WTC11 (cell line): ENCODE measurements around the gene GNPTG. TPM values are rescaled to one million over a fixed set of nuclear protein-coding genes. Genes with fewer than 3 reads are reported as not detected.

Experiments used
- ATAC-seq: fragments of 200-7000 bp; cut with Tn5 transposase; 2 replicates; pipeline ENCODE4 v1.10.0; 2021; ENCODE audit warnings: mild to moderate bottlenecking, moderate library complexity
- CTCF ChIA-PET: fragments of 300-600 bp; sonication (Branson Sonifier 250); formaldehyde crosslinking; loops from one replicate; lab custom pipeline; 2021; ENCODE audit warnings: antibody characterized with exemption; lab: Charles Lee
- POLR2A ChIA-PET: fragments of 350-600 bp; sonication (Branson Sonifier 250); formaldehyde crosslinking; loops from one replicate; lab custom pipeline; 2021; ENCODE audit warnings: antibody characterized with exemption; lab: Charles Lee
- DNase-seq: peaks from one replicate; pipeline ENCODE4 v3.0.0; 2021; ENCODE audit warnings: low spot score
- H3K27ac Mint-ChIP-seq: 2 replicates; pipeline ENCODE4 v1.8.0; 2021; ENCODE audit warnings: mixed read lengths
- H3K27me3 Mint-ChIP-seq: 2 replicates; pipeline ENCODE4 v1.8.0; 2021; ENCODE audit warnings: low read depth, mild to moderate bottlenecking, moderate library complexity, mixed read lengths
- H3K36me3 Mint-ChIP-seq: 2 replicates; pipeline ENCODE4 v1.8.0; 2021; ENCODE audit warnings: mixed read lengths
- H3K4me1 Mint-ChIP-seq: 2 replicates; pipeline ENCODE4 v1.8.0; 2022; ENCODE audit warnings: mixed read lengths
- H3K4me3 Mint-ChIP-seq: 2 replicates; pipeline ENCODE4 v1.8.0; 2021; ENCODE audit warnings: mild to moderate bottlenecking, moderate library complexity, mixed read lengths
- H3K9me3 Mint-ChIP-seq: 2 replicates; pipeline ENCODE4 v1.8.0; 2021; ENCODE audit warnings: mixed read lengths
- ATF1 ChIP-seq: sonication (generic); formaldehyde crosslinking; IDR thresholded peaks from 2 replicates; pipeline ENCODE4 v1.8.1; 2023; ENCODE audit warnings: mild to moderate bottlenecking, moderate library complexity, missing genetic modification reagents
- ATF6 ChIP-seq: sonication (generic); formaldehyde crosslinking; IDR thresholded peaks from 2 replicates; pipeline ENCODE4 v1.8.1; 2023; ENCODE audit warnings: mild to moderate bottlenecking, missing genetic modification reagents
- CBFB ChIP-seq: sonication (generic); formaldehyde crosslinking; IDR thresholded peaks from 2 replicates; pipeline ENCODE4 v1.8.1; 2022; ENCODE audit warnings: mild to moderate bottlenecking, low read depth, missing genetic modification reagents
- CREB1 ChIP-seq: sonication (generic); formaldehyde crosslinking; IDR thresholded peaks from 2 replicates; pipeline ENCODE4 v1.8.0; 2023; ENCODE audit warnings: mild to moderate bottlenecking, missing genetic modification reagents
- ESRRA ChIP-seq: sonication (generic); formaldehyde crosslinking; IDR thresholded peaks from 2 replicates; pipeline ENCODE4 v1.8.1; 2022; ENCODE audit warnings: mild to moderate bottlenecking, missing genetic modification reagents, borderline replicate concordance
- GRHL2 ChIP-seq: fragments of 250-450 bp; sonication (Bioruptor Pico); IDR thresholded peaks from 2 replicates; pipeline ENCODE4 v1.8.0; 2022; ENCODE audit warnings: mild to moderate bottlenecking, moderate library complexity; ENCODE audit not compliant: insufficient replicate concordance, severe bottlenecking
- HMGA2 ChIP-seq: fragments of 250-450 bp; sonication (Bioruptor Pico); IDR thresholded peaks from 2 replicates; pipeline ENCODE4 v1.4.0; 2021; ENCODE audit warnings: mild to moderate bottlenecking, moderate library complexity
- IRF1 ChIP-seq: sonication (generic); formaldehyde crosslinking; IDR thresholded peaks from 2 replicates; pipeline ENCODE4 v1.8.0; 2023; ENCODE audit warnings: missing genetic modification reagents
- JAZF1 ChIP-seq: fragments of 250-450 bp; sonication (Bioruptor Pico); IDR thresholded peaks from 2 replicates; pipeline ENCODE4 v1.9.0; 2021; ENCODE audit warnings: moderate library complexity, mild to moderate bottlenecking, inconsistent platforms
- JUN ChIP-seq: sonication (generic); formaldehyde crosslinking; IDR thresholded peaks from 2 replicates; pipeline ENCODE4 v1.8.0; 2023; ENCODE audit warnings: mild to moderate bottlenecking, missing genetic modification reagents
- MLX ChIP-seq: sonication (generic); formaldehyde crosslinking; IDR thresholded peaks from 2 replicates; pipeline ENCODE4 v1.8.1; 2023; ENCODE audit warnings: mild to moderate bottlenecking, missing genetic modification reagents, moderate library complexity
- MXD4 ChIP-seq: fragments of 250-450 bp; sonication (Bioruptor Pico); IDR thresholded peaks from 2 replicates; pipeline ENCODE4 v1.8.0; 2021; ENCODE audit warnings: mild to moderate bottlenecking, moderate library complexity, borderline replicate concordance
- MYBL2 ChIP-seq: sonication (generic); formaldehyde crosslinking; IDR thresholded peaks from 2 replicates; pipeline ENCODE4 v1.8.1; 2023; ENCODE audit warnings: mild to moderate bottlenecking, moderate library complexity, missing genetic modification reagents
- NR3C1 ChIP-seq: sonication (generic); formaldehyde crosslinking; conservative IDR thresholded peaks from 2 replicates; pipeline ENCODE4 v1.8.1; 2023; ENCODE audit warnings: low read depth, mild to moderate bottlenecking, missing genetic modification reagents
- PREB ChIP-seq: sonication (generic); formaldehyde crosslinking; IDR thresholded peaks from 2 replicates; pipeline ENCODE4 v1.8.1; 2022; ENCODE audit warnings: mild to moderate bottlenecking, missing genetic modification reagents, moderate library complexity, borderline replicate concordance
- RELA ChIP-seq: sonication (generic); formaldehyde crosslinking; IDR thresholded peaks from 2 replicates; pipeline ENCODE4 v1.8.1; 2022; ENCODE audit warnings: missing genetic modification reagents, mild to moderate bottlenecking, borderline replicate concordance
- SP1 ChIP-seq: sonication (generic); formaldehyde crosslinking; conservative IDR thresholded peaks from 2 replicates; pipeline ENCODE4 v1.8.1; 2022; ENCODE audit warnings: missing genetic modification reagents
- TEAD4 ChIP-seq: sonication (generic); formaldehyde crosslinking; IDR thresholded peaks from 2 replicates; pipeline ENCODE4 v1.8.0; 2022; ENCODE audit warnings: mild to moderate bottlenecking, missing genetic modification reagents
- USF1 ChIP-seq: sonication (generic); formaldehyde crosslinking; IDR thresholded peaks from 2 replicates; pipeline ENCODE4 v1.8.0; 2022; ENCODE audit warnings: mild to moderate bottlenecking, missing genetic modification reagents
- USF2 ChIP-seq: sonication (generic); formaldehyde crosslinking; IDR thresholded peaks from 2 replicates; pipeline ENCODE4 v1.8.1; 2023; ENCODE audit warnings: mild to moderate bottlenecking, missing genetic modification reagents, moderate library complexity
- ZBTB21 ChIP-seq: sonication (generic); formaldehyde crosslinking; IDR thresholded peaks from 2 replicates; pipeline ENCODE4 v1.8.1; 2023; ENCODE audit warnings: mild to moderate bottlenecking, missing genetic modification reagents, borderline replicate concordance
- ZNF138 ChIP-seq: sonication (generic); formaldehyde crosslinking; conservative IDR thresholded peaks from 2 replicates; pipeline ENCODE4 v1.8.1; 2022; ENCODE audit warnings: mild to moderate bottlenecking, moderate library complexity, missing genetic modification reagents
- ZNF219 ChIP-seq: sonication (generic); formaldehyde crosslinking; IDR thresholded peaks from 2 replicates; pipeline ENCODE4 v1.8.0; 2023; ENCODE audit warnings: missing genetic modification reagents, mild to moderate bottlenecking, borderline replicate concordance
- ZNF232 ChIP-seq: sonication (generic); formaldehyde crosslinking; IDR thresholded peaks from 2 replicates; pipeline ENCODE4 v1.8.0; 2022; ENCODE audit warnings: mild to moderate bottlenecking, missing genetic modification reagents
- ZNF263 ChIP-seq: sonication (generic); formaldehyde crosslinking; IDR thresholded peaks from 2 replicates; pipeline ENCODE4 v1.8.1; 2022; ENCODE audit warnings: low read depth, mild to moderate bottlenecking, moderate library complexity, missing genetic modification reagents
- ZNF317 ChIP-seq: sonication (generic); formaldehyde crosslinking; IDR thresholded peaks from 2 replicates; pipeline ENCODE4 v1.8.1; 2023; ENCODE audit warnings: low read depth, mild to moderate bottlenecking, moderate library complexity, missing genetic modification reagents, borderline replicate concordance
- total RNA-seq: library from RNA; stranded (reverse); gene quantifications from 3 replicates; pipeline ENCODE4 v1.2.3, GENCODE V29; 2021

Gene GNPTG
- total RNA-seq, 1 experiment from 2014 or later, result 35.9 TPM

GRCh38 chr16:1403733-1404132 lies 52.0 kb downstream of the GNPTG start:
- H3K27me3 Mint-ChIP-seq, result no peaks in the 10 kb centered on the region
- no peaks in the 10 kb centered on the region for H3K4me1 Mint-ChIP-seq
- no peak overlapping the region for H3K4me3 Mint-ChIP-seq
- TF ChIP-seq HMGA2 (CRISPR knock-in tag), result no peak
- no peak for TF ChIP-seq MYBL2 (CRISPR knock-in tag)
- TF ChIP-seq ZNF219 (CRISPR knock-in tag), result no peak
- TF ChIP-seq ATF1 (CRISPR knock-in tag), result no peak
- no peak for TF ChIP-seq CBFB (CRISPR knock-in tag)
- no peak for TF ChIP-seq ZNF138 (CRISPR knock-in tag)
- no peak for TF ChIP-seq ZNF232
- TF ChIP-seq IRF1 (CRISPR knock-in tag), result no peak
- TF ChIP-seq JUN, result no peak
- TF ChIP-seq USF1 (CRISPR knock-in tag), result no peak
- TF ChIP-seq ZNF317 (CRISPR knock-in tag), result no peak
- ATAC-seq (no peak), DNase-seq (no peak)
- peaks cover 6% of the 10 kb centered on the region; the same call in 1 of the 2 replicates for H3K36me3 Mint-ChIP-seq
- no peak overlapping the region for H3K27ac Mint-ChIP-seq
- ChIA-PET POLR2A (interaction anchor here (0.6 kb wide), 1 partner anchor 8 kb away, joined by 4 read pairs; no protein-coding TSS in a partner anchor), CTCF (no interaction called here)
- H3K9me3 Mint-ChIP-seq, result no peaks in the 10 kb centered on the region

- DNase-seq, result no peak
- no peaks in the 10 kb centered on the region for H3K4me1 Mint-ChIP-seq
- POLR2A ChIA-PET, result interaction anchor here (0.8 to 1.4 kb wide), 2 partner anchors 13 to 28 kb away, joined by 3 to 12 read pairs; partner anchors contain the start of gene UQCC4
- no peak for ATAC-seq
- H3K9me3 Mint-ChIP-seq, result no peaks in the 10 kb centered on the region
- peak overlapping the region; percentile 74; the same call in 1 of the 2 replicates for H3K27ac Mint-ChIP-seq
- TF ChIP-seq SP1 (CRISPR knock-in tag), result no peak
- no peak for TF ChIP-seq TEAD4 (CRISPR knock-in tag)
- no peak for TF ChIP-seq ZBTB21 (CRISPR knock-in tag)
- no peak for TF ChIP-seq ZNF263 (CRISPR knock-in tag)
- TF ChIP-seq NR3C1 (CRISPR knock-in tag), result no peak
- TF ChIP-seq CREB1 (CRISPR knock-in tag), result no peak
- TF ChIP-seq MLX (CRISPR knock-in tag), result no peak
- TF ChIP-seq GRHL2 (CRISPR knock-in tag), result no peak
- H3K4me3 Mint-ChIP-seq, result peak overlapping the region; percentile 72
- CTCF ChIA-PET, result interaction anchor here (1.2 to 1.4 kb wide), 4 partner anchors 13 to 298 kb away, joined by 5 to 6 read pairs (median 6); partner anchors contain the start of genes MAPK8IP3 and UQCC4
- H3K27me3 Mint-ChIP-seq, result no peaks in the 10 kb centered on the region
- no peaks in the 10 kb centered on the region; the same call in 1 of the 2 replicates for H3K36me3 Mint-ChIP-seq
These were observed 56.0 kb downstream of the GNPTG start for GRCh38 chr16:1407753-1408152.

GRCh38 chr16:1408171-1408837 lies 56.6 kb downstream of the GNPTG start:
- DNase-seq (peak; percentile 93), ATAC-seq (peak; percentile 84)
- ChIA-PET POLR2A (interaction anchor here (1.4 kb wide), 1 partner anchor 28 kb away, joined by 12 read pairs; no protein-coding TSS in a partner anchor), CTCF (interaction anchor here (1.2 to 1.4 kb wide), 4 partner anchors 12 to 298 kb away, joined by 5 to 6 read pairs (median 6); partner anchors contain the start of genes MAPK8IP3 and UQCC4)
- Mint-ChIP-seq H3K27me3 (no peaks in the 10 kb centered on the region), H3K4me1 (no peaks in the 10 kb centered on the region), H3K9me3 (no peaks in the 10 kb centered on the region), H3K27ac (no peak overlapping the region), H3K4me3 (peak overlapping the region; percentile 72), H3K36me3 (no peaks in the 10 kb centered on the region; the same call in 1 of the 2 replicates)
- TF ChIP-seq TEAD4 (CRISPR knock-in tag) (no peak), MXD4 (CRISPR knock-in tag) (no peak), JAZF1 (CRISPR knock-in tag) (no peak), PREB (CRISPR knock-in tag) (no peak), ESRRA (CRISPR knock-in tag) (no peak), RELA (CRISPR knock-in tag) (no peak), SP1 (CRISPR knock-in tag) (peak; percentile 98), USF2 (CRISPR knock-in tag) (peak; percentile 98), ATF6 (CRISPR knock-in tag) (no peak)
